ENCODE data around the gene MMP23B. TPM values are rescaled to one million over a fixed set of nuclear protein-coding genes. Genes with fewer than 3 reads are reported as not detected.
"Not testable (repeated sequence)": the region's sequence is repeated elsewhere in the genome, so short reads cannot be mapped to it uniquely, and the experiment has no call there.

MMP23B gene
- total RNA-seq, 1 experiment from 2014 or later: not detected

DNA sequence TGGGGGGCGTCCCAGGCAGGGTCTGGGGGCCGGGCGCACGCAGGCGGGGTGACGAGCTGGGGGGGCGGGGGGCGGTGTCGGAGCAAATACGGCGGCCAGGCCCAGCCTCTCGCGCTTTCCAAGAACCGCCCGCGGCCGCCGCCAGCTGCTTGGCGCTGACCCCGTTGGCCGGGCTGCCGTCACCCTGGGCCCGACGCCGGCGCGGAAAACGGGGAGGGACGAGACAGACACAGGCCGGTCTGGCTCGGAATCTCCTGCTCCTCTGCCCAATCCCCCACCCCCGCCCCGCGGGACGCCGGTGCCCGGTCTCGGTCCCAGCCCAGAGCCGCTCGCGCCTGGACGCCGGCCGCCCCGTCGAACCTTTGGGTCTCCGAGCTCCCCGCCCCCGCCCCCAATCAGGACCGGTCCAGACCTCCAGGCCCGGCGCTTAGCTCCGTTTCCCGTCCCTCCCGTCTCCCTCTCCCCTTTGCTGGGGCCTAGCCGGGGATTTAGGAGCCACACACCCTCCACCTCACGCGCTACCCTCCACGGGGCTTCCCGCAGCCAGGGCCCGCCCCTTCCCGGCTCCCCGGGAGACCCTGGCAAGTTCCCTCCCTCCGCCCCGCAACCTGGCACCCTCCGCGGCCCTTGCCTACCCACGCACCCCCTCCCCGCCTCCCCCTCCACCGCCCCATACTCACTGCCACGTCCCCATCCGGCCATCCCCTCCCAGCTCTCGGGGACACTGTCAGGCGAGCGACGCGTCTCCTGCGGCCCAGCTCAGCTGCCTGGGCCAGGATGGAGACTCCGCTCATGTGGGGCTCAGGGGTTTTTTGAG lies 800 bp upstream of the MMP23B start:
- DNase-seq (ENCODE audit: low spot score): no peak

DNA sequence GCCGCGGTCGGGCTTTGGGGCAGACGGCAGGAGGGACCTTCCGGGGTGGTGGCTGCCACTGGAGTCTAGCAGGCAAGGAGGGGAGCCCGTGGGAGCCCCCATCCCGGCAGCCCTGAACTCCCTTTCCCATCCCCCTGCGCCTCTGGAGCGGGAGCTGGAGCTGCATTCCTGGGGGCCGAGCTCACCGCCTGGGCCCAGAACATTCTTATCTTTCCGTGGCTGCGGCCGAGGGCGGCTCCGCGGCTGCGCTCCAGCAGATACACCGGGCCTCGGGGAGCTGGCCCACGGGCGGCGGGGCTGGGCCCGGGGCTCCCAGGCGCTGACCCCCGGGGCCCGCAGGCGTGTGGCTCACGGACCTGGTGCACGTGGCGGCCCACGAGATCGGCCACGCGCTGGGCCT lies 1.4 kb downstream of the MMP23B start:
- not testable (repeated sequence) for DNase-seq (ENCODE audit: low spot score)

DNA sequence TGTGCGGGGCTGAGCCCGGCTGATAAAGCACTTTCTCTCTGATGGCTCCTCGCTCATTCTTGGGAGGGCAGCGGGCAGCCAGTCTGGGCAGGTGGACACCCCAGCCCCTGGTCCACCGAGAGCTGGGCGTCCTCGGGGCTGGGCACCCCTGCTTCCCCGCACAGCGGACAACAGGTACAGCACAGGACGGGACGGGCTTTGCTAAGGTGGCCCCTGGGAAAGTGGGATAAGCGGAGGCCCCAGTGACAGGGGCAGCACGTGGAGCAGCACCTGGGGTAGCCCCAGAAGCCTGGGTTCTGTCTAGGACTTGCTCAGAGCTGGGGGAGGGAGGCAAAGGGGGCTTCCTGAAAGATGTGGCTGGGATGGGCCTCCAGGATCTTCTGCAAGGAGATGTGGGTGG lies 2.6 kb downstream of the MMP23B start:
- DNase-seq (ENCODE audit: low spot score): not testable (repeated sequence)

DNA sequence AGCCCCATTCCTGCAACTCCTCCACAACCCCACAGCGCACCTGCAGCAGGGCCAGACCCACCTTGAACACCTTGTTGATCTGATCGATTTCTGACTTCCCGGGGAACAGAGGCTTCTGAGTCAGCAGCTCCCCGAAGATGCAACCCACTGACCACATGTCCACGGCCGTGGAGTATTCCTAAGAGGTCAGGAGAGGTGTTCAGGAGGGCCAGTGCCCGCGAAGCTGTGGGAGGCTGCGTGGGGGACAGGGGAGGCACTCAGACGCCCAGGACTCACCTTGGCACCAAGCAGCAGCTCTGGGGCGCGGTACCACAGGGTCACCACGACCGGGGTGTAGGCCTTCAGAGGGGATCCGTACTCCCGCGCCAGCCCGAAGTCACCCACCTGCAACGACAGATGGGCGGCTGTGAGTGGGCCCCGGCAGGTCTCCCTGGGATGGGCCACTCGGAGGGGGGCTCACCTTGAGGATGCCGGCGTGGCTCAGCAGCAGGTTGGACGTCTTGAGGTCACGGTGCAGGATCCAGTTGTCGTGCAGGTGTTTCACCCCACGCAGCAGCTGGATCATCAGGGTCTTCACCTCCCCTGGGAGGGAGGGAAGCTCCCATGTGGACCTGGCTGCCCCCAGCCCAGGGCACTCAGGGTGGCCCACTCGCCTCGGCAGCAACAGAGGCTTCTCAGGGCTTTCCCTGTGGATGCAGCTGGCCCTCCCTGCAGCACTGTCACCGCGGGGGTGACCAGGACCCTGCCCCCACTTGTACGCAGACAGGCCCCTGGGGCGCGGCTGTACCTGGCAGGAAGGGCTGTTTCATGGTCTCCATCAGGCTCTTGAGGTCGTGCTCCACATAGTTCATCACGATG lies 4.9 kb downstream of the MMP23B start:
- not testable (repeated sequence) for DNase-seq (ENCODE audit: low spot score)

DNA sequence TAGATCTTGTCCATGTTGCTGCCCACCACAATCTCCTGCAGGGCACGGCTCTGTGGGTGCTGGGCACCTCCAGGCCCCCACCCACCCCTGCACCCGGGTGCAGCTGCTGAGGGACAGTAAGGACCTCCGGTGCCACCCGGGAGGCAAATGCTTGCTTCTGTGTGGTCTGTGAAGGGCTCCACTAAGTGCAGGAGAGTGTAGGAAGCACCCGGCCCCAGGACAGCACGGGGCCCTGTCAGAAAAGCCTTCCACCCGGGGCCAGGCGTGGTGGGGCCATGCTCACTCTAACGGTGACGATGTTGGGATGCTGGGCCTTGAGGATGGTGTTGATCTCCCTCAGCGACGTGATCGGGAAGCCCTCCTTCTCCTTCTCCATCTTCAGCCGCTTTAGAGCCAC lies 5.5 kb downstream of the MMP23B start:
- DNase-seq (ENCODE audit: low spot score): not testable (repeated sequence)

DNA sequence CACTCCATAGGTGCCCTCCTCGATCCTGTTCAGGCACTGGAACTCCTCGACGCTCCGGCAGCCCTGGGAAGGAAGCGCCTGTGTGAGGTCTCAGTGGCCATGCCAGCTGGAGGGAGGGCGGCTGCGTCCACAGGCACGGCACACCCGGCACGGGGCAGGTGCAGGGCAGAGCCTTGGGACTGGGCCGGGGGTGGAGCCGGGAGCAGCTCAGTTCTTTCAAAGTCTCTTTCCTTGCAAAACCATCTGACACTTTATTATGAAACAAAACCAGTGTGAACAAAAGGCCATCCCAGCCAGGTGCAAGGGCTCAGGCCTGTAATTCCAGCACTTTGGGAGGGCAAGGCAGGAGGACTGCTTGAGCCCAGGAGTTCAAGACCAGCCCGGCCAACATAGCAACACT lies 6.6 kb downstream of the MMP23B start:
- not testable (repeated sequence) for DNase-seq (ENCODE audit: low spot score)

DNA sequence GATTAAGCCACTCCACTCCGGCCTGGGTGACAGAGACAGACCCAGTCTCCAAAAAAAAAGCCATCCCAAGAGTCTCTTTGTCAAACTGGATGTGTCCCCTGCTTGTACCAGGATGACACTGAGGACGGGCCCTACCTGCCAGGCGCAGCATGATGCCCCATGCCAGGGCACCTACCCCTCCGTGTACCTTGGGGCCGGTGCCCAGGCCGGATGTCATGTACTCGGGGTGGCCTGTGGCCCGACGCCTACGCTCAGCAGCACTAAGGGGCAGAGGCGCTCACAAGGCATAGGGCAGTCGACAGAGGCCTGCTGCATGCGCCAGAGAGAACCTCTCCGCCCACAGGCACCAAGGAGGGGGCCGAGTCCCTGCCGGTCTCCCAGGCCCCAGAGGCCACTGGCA lies 7.4 kb downstream of the MMP23B start:
- not testable (repeated sequence) for DNase-seq (ENCODE audit: low spot score)

DNA sequence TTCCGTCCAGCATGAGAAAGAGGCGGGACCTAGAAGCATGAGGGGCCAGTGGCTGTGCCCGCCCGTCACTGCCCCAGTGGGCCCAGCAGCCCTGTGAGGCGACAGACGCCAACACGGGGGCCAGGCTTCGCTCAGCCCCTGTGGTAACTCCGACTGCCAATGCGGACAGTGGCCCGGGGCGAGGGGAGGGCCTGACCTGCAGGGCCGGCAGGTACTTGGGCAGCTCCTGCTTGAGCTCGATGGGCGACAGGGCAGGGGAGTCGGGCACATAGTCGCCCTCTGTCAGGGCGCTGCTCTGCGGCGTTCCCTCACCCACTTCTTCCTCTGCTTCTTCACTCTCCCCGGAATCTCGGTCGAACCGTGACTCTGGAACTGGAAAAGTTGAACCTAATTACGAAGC lies 8.1 kb downstream of the MMP23B start:
- not testable (repeated sequence) for DNase-seq (ENCODE audit: low spot score)

DNA sequence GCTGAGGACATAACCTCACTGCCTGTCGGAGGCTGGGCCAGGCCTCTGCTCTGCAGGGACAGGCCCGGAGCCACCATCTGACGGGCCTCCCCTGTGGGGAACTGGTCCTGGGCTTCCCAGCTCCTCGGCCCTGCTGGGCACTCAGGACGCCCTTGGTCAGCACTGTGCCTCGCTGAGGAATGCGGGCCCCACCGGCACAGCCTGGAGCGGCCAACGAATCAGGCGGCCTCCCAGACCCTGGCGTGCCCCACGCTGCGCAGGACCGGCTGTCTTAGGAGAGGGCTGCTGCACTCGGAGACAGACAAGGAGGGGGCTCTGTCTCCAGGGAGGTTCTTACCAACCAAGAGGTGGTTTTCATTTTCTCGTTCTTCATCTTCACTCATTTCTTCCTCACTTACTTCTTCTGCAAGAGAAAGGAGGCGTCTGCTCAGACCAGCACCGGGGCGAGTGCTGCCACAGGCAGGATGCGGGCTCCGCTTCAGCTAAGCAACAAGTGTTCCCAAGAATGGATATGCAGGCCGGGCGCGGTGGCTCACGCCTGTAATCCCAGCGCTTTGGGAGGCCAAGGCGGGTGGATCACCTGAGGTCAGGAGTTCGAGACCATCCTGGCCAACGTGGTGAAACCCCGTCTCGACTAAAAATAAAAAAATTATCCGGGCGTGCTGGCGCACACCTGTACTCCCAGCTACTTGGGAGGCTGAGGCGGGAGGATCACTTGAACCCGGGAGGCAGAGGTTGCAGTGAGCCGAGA lies 8.9 kb downstream of the MMP23B start:
- not testable (repeated sequence) for DNase-seq (ENCODE audit: low spot score)

DNA sequence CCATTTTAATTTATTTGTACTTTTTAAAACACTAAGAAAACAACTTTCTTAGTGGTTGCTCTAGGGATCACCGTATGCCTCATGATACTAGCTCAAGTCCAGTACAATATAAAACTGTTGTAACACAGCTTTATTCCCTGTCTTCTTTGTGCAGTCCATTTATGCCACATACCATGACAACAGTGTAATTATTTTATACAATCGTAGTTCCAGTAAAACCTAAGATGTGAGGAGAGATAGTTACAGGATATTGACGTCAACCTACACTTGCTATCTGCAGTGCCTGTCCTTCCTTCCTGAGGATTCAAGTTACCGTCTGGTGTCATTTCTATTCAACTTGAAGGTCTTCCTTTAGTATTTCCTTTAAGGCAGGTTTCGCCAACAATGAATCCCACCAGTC lies 14.4 kb downstream of the MMP23B start:
- DNase-seq (ENCODE audit: low spot score): not testable (repeated sequence)

DNA sequence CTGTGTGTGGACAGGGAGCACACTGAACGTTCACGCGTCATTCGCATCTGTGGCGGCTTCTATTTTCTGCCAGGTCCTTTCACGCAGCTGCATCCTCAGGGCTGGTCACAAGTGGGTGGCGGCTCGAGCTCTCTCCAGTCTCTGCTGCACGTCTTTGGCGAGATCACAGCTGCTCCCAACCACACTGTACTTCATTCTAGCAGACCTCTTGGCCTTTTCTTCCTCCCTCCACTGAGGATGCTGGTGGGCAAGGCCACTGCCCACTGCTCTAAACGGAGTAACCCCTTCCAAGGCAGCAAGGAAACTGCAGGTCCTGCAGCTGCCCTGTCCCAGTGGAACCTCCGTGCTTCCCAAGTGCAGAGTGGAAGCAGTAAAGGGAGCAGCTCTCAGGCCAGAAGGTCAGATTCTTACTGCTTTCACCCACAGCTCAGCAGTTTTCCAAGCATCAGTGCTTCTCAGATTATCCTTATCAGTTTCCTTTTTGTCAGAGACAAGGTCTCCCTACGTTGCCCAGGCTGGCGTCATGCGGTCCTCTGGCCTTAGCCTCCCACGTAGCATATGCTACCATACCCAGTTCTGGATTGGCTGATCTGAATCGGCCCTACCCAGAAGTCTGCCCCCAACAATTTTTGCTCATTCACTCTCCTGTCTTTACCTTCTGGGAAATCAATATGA lies 15.7 kb downstream of the MMP23B start:
- DNase-seq (ENCODE audit: low spot score): not testable (repeated sequence)

DNA sequence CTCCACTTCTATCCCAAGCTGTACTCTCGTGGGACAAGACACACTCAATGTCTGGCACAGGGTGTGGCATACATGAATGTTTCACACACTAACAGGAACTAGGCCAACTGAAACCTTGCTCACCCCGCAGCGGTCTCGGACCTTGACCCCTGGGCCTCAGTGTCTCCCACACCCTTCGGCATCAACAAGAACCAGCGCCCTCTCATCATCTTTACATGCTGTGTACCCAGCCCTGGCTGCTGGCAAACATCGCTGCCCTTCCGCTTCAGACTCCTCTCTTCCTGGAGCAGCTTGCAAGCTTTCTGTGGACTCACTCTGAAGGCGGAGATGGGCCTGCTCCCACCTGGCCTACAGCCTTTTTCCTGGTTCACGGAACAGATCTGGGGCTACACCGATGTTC lies 16.3 kb downstream of the MMP23B start:
- DNase-seq (ENCODE audit: low spot score): not testable (repeated sequence)

DNA sequence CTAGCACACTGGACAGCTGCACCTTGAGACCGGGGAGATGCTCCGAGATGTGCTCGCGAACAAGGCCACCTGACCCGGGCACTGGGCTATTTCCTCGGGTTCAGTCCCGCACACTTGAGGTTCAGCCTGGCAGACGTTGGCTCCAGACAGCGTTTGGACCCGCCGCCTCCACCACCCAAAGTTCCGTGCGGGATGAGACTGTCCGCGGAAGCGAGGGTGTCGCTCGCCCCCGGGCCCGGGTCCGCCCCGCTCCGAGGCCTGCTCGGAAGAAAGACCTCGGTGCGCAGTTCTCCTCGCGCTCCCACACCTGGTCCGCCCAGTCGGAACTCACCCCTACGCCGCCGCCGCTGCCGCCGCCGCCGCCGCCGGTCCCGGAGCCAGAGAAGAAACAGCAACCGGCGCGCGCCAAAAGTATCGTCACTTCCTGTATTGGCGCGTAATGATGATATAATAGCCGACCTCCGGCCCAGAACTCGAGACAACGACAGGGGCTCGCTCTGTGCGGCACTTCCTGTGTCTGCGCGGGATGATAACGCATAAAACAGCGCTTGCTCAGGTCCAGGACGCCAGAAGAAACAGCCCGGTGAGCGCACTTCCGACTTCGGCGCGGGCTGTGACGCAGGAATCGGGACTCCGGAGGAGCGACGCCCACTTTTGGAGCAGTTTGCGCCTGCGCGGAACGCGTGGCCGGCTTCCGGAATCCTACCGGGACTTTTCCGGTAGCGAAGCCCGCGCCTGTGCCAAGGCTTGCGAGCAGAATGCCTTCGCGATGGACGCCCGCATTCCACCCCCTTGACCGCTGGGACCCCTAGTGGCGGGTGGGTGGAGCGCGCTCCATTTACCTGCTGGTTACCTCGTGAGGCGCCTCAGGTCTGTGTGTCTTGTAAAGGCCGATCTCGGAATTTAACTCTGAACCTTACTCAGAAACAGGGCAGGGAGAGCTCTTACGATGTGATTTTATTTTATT lies 26.9 kb downstream of the MMP23B start, which contains the start of gene CDK11B:
CDK11B (minus strand) TSS at position 422 of the 967 bp plus-strand sequence. CDS start 1,519 bp downstream, outside the sequence.
- DNase-seq (ENCODE audit: low spot score): peak; percentile 91

DNA sequence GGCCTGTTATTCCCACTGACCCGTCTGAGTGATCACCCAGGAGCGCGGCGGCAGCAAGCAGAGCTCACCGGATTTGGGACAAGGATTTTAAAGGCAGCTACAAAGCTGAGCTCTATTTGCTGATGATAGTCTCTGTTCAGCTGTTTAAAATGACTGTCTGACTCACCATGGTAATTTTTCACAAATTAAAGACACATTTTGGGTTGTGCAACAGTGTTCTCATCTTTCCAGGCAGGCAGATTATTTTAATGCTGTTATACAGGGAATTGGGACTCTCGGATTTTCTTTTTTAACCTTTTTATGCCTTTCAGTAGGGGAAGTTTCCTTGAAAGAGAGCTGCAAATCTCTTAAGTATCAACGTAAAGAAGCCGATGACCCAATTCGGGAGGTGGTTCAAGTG lies 30.4 kb downstream of the MMP23B start:
- DNase-seq (ENCODE audit: low spot score): not testable (repeated sequence)

DNA sequence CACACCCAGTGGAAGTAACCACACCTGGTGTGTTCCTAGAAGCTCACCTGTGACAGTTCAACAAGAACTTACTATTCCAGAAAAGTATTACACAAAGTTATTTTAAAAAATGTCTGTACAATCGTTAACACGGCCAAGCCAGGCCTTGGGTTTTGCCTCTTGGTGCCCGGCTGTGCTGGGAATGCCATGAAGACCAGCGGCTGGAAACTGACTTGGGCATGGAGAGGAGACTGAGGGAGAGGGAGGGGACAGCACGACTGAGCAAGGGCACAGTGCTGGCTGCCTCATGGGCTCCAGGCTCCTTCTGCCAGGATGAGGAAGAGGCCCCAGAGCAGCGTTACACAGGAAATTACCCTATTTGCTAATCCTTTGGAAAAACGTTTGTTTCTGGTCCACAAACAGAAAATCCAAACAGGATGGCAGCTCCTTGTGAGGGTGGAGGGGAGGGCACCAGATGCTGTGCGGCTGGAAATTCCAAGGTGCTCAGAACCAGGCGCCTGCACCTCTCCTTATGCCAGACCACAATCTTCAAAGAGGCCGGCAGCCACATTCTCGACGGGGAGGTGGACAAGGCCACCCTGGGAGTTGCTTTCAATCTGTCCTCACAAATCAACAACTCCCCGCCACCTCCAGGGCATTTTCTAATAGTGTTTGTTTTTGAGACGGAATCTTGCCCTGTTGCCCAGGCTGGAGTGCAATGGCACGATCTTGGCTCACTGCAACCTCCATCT lies 31.0 kb downstream of the MMP23B start:
- DNase-seq (ENCODE audit: low spot score): not testable (repeated sequence)

DNA sequence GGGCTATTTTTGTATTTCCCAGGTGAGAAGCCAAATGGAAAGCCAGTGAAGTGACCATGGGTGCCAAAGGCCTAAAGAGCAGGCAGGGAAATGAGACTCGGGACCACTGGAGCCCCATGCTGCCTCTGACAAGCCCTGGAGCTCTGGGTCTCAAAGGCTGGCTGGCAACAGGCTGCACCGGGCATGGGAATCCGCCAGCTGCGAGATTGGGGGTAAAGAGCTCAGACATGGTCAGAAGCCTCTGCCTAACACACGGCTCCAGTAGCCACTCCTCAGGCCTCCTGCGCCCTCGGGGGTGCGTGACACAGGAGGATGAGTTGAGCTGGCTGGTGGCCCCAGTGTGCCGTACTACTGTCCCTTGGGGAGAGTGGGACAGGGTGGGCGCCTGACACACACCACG lies 32.3 kb downstream of the MMP23B start:
- not testable (repeated sequence) for DNase-seq (ENCODE audit: low spot score)

DNA sequence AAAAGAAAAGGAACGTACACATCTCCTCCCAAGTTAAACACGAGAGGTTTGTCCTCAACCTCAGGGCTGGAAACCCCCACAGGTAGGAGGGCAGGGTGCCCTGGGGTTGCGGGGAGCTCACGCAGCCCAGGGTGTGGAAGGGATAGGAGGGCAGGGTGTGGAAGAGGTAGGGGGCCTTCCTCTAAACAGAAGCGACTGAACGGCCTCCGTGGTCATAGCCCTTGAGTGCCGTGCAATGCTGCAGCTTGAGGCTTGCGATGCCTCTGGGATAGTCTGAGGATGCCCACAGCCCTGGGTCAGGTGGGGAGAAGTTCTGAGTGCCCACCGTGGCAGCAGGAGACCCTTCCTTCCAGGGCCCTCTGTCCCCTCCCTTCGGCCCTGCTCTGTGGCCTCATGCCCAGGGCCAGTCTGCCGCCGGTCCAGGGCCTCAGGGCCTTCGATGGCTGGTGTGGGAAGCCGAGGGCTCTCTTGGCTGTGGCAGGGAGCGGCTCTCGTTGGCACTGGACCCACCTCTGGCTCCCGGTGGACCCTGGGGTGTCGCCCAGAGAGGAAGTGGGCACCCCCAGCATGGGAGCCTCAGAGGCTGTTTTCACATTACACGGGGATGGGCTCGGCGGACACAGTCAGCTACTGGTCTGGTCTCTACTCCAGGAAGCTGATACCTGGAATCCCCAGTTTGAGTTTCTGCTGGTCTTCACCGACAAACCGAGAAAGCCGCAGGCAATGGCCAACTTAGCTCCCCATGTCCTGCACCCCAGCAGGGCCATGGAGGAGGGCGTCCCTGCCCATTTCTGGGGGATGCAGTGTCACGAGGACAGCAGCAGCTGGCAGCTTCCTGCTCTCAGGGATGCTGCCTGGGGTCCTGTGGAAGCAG lies 33.2 kb downstream of the MMP23B start:
- no peak for DNase-seq (ENCODE audit: low spot score)

DNA sequence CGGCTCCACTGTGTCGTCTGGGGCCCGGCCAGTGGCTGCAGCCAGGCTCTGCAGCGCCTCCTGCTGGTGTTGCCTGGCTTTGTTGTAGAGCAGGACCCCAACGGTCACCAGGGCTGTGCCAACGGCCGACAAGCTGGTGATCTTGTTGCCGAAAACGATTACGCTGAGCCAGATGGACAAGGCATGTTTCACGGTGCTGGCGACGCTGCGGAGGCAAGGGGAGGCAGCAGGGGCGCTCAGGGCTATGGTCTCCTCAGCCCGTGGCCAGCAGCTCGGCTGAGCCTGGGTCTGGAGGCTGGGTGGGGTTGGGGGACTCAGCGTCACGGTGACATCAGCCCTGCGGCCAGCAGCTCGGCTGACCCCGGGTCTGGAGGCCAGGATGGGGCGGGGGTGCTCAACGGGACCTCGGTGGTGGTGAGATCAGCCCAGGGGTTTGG lies 33.9 kb downstream of the MMP23B start:
- no peak for DNase-seq (ENCODE audit: low spot score)
